K562 (cell line): Measurements from ENCODE around the gene SLC45A3. TPM values are rescaled to one million over a fixed set of nuclear protein-coding genes. Genes with fewer than 3 reads are reported as not detected.

Source experiments
- BRCA1 ChIP-seq, 2 experiments: fragments of 450-650 bp in 1 of 2; sonication (generic) in 1 of 2; formaldehyde crosslinking in 1 of 2; IDR thresholded peaks; 2 replicates each; pipeline versions ENCODE4 v1.5.0 to v1.6.1; 2017 to 2020; ENCODE audit warnings: mild to moderate bottlenecking in 1 of 2, missing genetic modification reagents in 1 of 2
- CEBPG ChIP-seq, 3 experiments: fragments of 200-800 bp in 1 of 3; sonication (Bioruptor generic) in 1 of 3; sonication (generic) in 1 of 3; formaldehyde crosslinking in 1 of 3; IDR thresholded peaks in 2 of 3; conservative IDR thresholded peaks in 1 of 3; 2 replicates each; pipeline versions ENCODE4 v1.6.1 to v1.8.0; 2016 to 2022; ENCODE audit warnings: missing compliant biosample characterization in 2 of 3, missing genetic modification characterization in 2 of 3, mild to moderate bottlenecking in 1 of 3, missing genetic modification reagents in 1 of 3
- GMEB1 ChIP-seq: fragments of 250-450 bp; sonication (Bioruptor Pico); IDR thresholded peaks from 2 replicates; pipeline ENCODE4 v1.4.0; 2020; ENCODE audit warnings: mild to moderate bottlenecking
- JUND ChIP-seq, 2 experiments: IDR thresholded peaks; 2 replicates in 1 of 2; 3 replicates in 1 of 2; pipeline ENCODE4 v1.6.1; 2011; ENCODE audit warnings: borderline replicate concordance in 2 of 2, low read depth in 2 of 2, low read length in 2 of 2, improper control_type of control experiment in 1 of 2, missing biosample characterization in 1 of 2, missing genetic modification characterization in 1 of 2, missing genetic modification reagents in 1 of 2
- MCM5 ChIP-seq: fragments of 450-650 bp; IDR thresholded peaks from 2 replicates; pipeline ENCODE4 v1.6.1; 2016; ENCODE audit warnings: low read depth
- NCOA1 ChIP-seq: fragments of 450-650 bp; IDR thresholded peaks from 2 replicates; pipeline ENCODE4 v1.6.1; 2016; ENCODE audit warnings: low read depth
- NFXL1 ChIP-seq: fragments of 450-650 bp; formaldehyde crosslinking; IDR thresholded peaks from 2 replicates; pipeline ENCODE4 v1.4.0; 2021; ENCODE audit warnings: mild to moderate bottlenecking
- OTX1 ChIP-seq: fragments of 450-650 bp; formaldehyde crosslinking; IDR thresholded peaks from 2 replicates; pipeline ENCODE4 v1.4.0; 2022; ENCODE audit warnings: mild to moderate bottlenecking
- PHF21A ChIP-seq: fragments of 450-650 bp; IDR thresholded peaks from 2 replicates; pipeline ENCODE4 v1.6.1; 2017; ENCODE audit warnings: low read depth, borderline replicate concordance
- PML ChIP-seq: IDR thresholded peaks from 2 replicates; pipeline ENCODE4 v1.6.1; 2012; ENCODE audit warnings: low read length, inconsistent platforms
- PTBP1 ChIP-seq: fragments of 200-400 bp; formaldehyde crosslinking; IDR thresholded peaks from 2 replicates; pipeline ENCODE4 v1.6.1; 2017; ENCODE audit warnings: low read depth, low read length
- RBM15 ChIP-seq: fragments of 200-400 bp; formaldehyde crosslinking; IDR thresholded peaks from 2 replicates; pipeline ENCODE4 v1.6.1; 2018; ENCODE audit warnings: mild to moderate bottlenecking, low read length, moderate library complexity; ENCODE audit not compliant: insufficient read depth
- TRIM25 ChIP-seq: fragments of 450-650 bp; IDR thresholded peaks from 2 replicates; pipeline ENCODE4 v1.7.0; 2016; ENCODE audit warnings: borderline replicate concordance
- ZFP36 ChIP-seq: fragments of 150-350 bp; IDR thresholded peaks from 2 replicates; pipeline ENCODE4 v1.6.1; 2018; ENCODE audit warnings: low read length, low read depth; ENCODE audit not compliant: partially characterized antibody
- ZNF133 ChIP-seq: fragments of 250-450 bp; sonication (Bioruptor Pico); IDR thresholded peaks from 2 replicates; pipeline ENCODE4 v1.4.0; 2020; ENCODE audit warnings: mild to moderate bottlenecking
- ZNF551 ChIP-seq: fragments of 250-450 bp; sonication (Bioruptor Pico); IDR thresholded peaks from 2 replicates; pipeline ENCODE4 v1.5.0; 2021; ENCODE audit warnings: mild to moderate bottlenecking, moderate library complexity
- ZNF644 ChIP-seq: fragments of 200-800 bp; sonication (Bioruptor generic); IDR thresholded peaks from 2 replicates; pipeline ENCODE4 v1.6.1; 2016; ENCODE audit warnings: low read depth, missing genetic modification characterization, missing compliant biosample characterization
- polyA plus RNA-seq, 8 experiments: library from polyadenylated mRNA; depleted of rRNA in 4 of 8; stranded (reverse) in 5 of 8; unstranded in 3 of 8; fragments of >200 nt; fragmentation: Nextera tagmentation in 2 of 8; fragmentation: Illumina TruSeq in 1 of 8; extraction: Ambion mirVana in 2 of 8; extraction: Trizol in 1 of 8; gene quantifications; 2 replicates each; pipeline versions ENCODE4 v1.2.1 to v1.2.3, GENCODE V29; 2011 to 2014; ENCODE audit warnings: inconsistent platforms in 1 of 8, missing spikeins in 1 of 8
- total RNA-seq, 7 experiments: library from RNA; depleted of rRNA in 6 of 7; stranded (reverse); fragments of >200 nt in 6 of 7; fragmentation: Illumina TruSeq in 2 of 7; extraction: Trizol in 2 of 7; gene quantifications; 2 replicates each; pipeline versions ENCODE4 v1.2.1 to v1.2.3, GENCODE V29; 2011 to 2021; ENCODE audit warnings: low replicate concordance in 1 of 7
- TF ChIP-seq, protein P1 (sequence below): sonication (generic); formaldehyde crosslinking; IDR thresholded peaks from 2 replicates; pipeline ENCODE4 v1.5.0; 2020; ENCODE audit warnings: missing genetic modification reagents
- TF ChIP-seq, protein P2 (sequence below): IDR thresholded peaks from 2 replicates; pipeline ENCODE4 v1.6.1; 2016; ENCODE audit warnings: missing genetic modification characterization, missing compliant biosample characterization

Gene SLC45A3
- total and polyA plus RNA-seq, 9 of the 15 experiments (the other 6 are each of a cell fraction or from before 2014, with no cell fraction given), result 0.06 to 3.3 (median 1.3) TPM

DNA sequence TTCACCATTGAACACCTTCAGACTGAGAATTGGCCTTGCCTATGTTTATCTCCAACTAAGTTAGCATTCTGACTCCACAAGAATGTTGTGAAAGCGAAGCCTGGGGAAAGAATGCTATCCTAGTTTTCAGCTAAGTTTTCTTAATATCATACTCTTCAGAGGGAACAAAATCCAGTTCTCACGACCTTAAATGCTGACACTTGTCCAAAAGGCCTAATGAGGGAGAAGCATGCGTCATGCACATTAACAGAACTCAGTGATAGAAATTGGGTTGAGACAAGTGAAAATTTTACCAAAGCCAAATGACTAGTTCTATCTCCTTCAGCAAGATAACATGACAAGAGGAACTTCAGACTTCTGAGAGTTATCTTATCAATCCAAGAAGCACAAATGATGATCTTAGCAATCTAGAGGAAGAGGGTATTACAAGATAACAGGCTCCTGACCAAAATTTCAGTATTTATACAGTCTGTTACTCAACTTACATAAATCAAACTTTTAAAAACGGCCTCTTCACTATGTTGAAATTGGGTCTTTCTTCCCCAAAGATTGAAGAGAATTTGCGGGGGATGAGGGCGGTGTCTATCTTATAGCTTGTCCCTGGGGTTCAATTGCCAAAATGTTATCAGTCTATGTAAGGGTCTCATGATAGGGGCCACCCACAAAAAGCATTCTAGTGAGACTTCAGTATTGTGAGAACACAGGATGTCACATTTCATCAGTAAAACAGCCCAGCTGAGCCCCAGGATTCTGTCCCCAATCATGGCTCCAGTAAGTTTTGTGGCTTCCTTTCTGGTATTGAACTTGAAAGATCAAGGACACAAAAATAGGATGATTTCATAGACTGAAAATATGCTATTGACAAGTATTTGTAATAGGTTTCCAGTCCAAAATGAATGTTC is 26.5 kb upstream of the SLC45A3 start (continued):
- no peak for TF ChIP-seq CEBPG (CRISPR knock-in tag; IDR thresholded peaks at IDR 0.05)
- TF ChIP-seq CEBPG (tag; conservative IDR thresholded peaks at IDR 0.05 in 1 of 2, IDR thresholded peaks at IDR 0.05 in 1 of 2), result peak in 1 of 2 experiments; percentile 60; a peak in 2 of 4 replicates
- no peak for TF ChIP-seq ZNF551 (CRISPR knock-in tag)
- TF ChIP-seq, protein P1, sequence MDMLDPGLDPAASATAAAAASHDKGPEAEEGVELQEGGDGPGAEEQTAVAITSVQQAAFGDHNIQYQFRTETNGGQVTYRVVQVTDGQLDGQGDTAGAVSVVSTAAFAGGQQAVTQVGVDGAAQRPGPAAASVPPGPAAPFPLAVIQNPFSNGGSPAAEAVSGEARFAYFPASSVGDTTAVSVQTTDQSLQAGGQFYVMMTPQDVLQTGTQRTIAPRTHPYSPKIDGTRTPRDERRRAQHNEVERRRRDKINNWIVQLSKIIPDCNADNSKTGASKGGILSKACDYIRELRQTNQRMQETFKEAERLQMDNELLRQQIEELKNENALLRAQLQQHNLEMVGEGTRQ (CRISPR knock-in tag), result no peak
- TF ChIP-seq NFXL1, result no peak
- TF ChIP-seq ZNF644 (tag), result 0 out of 2 replicates have a peak, but pooled peaks have one; percentile 27
- TF ChIP-seq, protein P2, sequence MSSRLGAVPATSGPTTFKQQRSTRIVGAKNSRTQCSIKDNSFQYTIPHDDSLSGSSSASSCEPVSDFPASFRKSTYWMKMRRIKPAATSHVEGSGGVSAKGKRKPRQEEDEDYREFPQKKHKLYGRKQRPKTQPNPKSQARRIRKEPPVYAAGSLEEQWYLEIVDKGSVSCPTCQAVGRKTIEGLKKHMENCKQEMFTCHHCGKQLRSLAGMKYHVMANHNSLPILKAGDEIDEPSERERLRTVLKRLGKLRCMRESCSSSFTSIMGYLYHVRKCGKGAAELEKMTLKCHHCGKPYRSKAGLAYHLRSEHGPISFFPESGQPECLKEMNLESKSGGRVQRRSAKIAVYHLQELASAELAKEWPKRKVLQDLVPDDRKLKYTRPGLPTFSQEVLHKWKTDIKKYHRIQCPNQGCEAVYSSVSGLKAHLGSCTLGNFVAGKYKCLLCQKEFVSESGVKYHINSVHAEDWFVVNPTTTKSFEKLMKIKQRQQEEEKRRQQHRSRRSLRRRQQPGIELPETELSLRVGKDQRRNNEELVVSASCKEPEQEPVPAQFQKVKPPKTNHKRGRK, result 0 out of 2 replicates have a peak, but pooled peaks have one; percentile 6
- no peak for TF ChIP-seq BRCA1 (IDR thresholded peaks at IDR 0.05)
- TF ChIP-seq BRCA1 (CRISPR knock-in tag; IDR thresholded peaks at IDR 0.05), result no peak
- TF ChIP-seq ZFP36, result no peak
- no peak for TF ChIP-seq PTBP1
- no peak for TF ChIP-seq OTX1 (CRISPR knock-in tag)
- no peak; the same call in 1 of the 2 replicates for TF ChIP-seq GMEB1 (CRISPR knock-in tag)
- TF ChIP-seq TRIM25, result no peak
- no peak for TF ChIP-seq JUND (IDR thresholded peaks at IDR 0.05; ENCODE audit: borderline replicate concordance, low read depth, low read length)
- peak; percentile 54; the same call in 2 of the 3 replicates for TF ChIP-seq JUND (tag; IDR thresholded peaks at IDR 0.05; ENCODE audit: borderline replicate concordance, low read depth, low read length)
- peak; percentile 55; the same call in 1 of the 2 replicates for TF ChIP-seq PML
- no peak for TF ChIP-seq PHF21A
- no peak for TF ChIP-seq NCOA1
- no peak for TF ChIP-seq RBM15
- no peak for TF ChIP-seq ZNF133 (CRISPR knock-in tag)
- no peak for TF ChIP-seq MCM5
